ENCODE measurements around the gene RCL1. TPM values are rescaled to one million over a fixed set of nuclear protein-coding genes. Genes with fewer than 3 reads are reported as not detected.
"Not testable (repeated sequence)": the region's sequence is repeated elsewhere in the genome, so short reads cannot be mapped to it uniquely, and the experiment has no call there.

The RCL1 gene, protein sequence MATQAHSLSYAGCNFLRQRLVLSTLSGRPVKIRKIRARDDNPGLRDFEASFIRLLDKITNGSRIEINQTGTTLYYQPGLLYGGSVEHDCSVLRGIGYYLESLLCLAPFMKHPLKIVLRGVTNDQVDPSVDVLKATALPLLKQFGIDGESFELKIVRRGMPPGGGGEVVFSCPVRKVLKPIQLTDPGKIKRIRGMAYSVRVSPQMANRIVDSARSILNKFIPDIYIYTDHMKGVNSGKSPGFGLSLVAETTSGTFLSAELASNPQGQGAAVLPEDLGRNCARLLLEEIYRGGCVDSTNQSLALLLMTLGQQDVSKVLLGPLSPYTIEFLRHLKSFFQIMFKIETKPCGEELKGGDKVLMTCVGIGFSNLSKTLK
- 24.9 and 31.0 TPM in 2 replicates for total RNA-seq (2014; rRNA removed; shearing (Covaris generic); ENCODE audit: low replicate concordance)

DNA sequence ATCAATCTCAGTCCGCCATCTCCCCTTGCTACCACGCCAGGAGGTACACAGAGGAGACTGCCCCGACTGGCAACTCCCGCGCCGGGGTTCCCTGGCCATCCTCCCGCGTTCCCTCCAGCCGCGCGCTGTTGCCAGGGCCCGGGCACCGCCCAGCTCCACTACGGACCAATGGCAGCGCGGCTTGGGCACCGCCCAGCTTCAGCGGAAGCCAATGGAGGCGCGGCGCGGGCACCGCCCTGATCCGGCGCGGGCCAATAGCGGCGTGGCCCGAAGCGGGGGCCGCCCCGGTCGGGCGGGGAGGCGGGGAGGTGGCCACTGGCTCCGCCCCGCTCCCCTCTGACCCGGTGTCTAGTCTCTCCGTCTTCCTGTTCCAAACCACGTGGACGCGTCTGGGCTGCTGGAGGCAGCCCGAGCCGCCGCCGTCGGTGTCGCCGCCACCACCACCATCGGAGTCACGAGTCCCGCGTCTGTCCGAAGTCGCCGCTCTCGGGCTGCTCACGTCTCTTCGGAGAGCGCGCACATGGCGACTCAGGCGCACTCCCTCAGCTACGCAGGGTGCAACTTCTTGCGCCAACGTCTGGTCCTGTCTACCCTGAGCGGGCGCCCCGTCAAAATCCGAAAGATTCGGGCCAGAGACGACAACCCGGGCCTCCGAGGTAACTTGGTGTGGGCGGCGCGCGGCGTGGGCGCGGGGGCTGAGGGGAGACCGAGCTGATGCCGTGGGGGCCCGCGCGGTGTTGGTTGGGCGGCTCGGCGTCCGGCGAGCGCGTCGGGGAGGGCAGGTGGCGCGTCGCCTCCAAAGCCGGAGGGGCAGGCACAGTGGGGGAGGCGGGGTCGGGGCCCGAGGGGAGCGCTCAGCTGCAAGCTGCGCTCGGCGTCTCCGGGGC is at the start of gene RCL1:
RCL1 (plus strand) TSS at position 373 of the 887 bp plus-strand sequence; CDS start at position 521, 148 bp downstream.
- Histone ChIP-seq H3K27me3 (ENCODE audit: low read length) (no peaks in the 10 kb centered on the region), H4K20me1 (ENCODE audit: insufficient read depth, low read depth, low read length) (peaks cover 17% of the 10 kb centered on the region), H3K4me2 (ENCODE audit: low read depth, low read length, poor library complexity, severe bottlenecking) (peak within 1 kb of the TSS; percentile 94), H3K27ac (ENCODE audit: low read length) (peak within 1 kb of the TSS; percentile 52; the same call in 1 of the 2 replicates), H2AFZ (ENCODE audit: low read length) (peak within 1 kb of the TSS; percentile 94), H3K79me2 (ENCODE audit: low read length) (peaks cover 50% of the 10 kb centered on the region), H3K4me1 (ENCODE audit: low read length) (peaks cover 34% of the 10 kb centered on the region), H3K36me3 (ENCODE audit: insufficient read depth, low read length) (peaks cover 9% of the 10 kb centered on the region; the same call in 1 of the 2 replicates), H3K9me2 (replicated peaks; ENCODE audit: insufficient read depth, low read length) (no peaks in the 10 kb centered on the region), H3K9me3 (ENCODE audit: low read length) (no peaks in the 10 kb centered on the region), H3K4me3 (ENCODE audit: low read length) (peak within 1 kb of the TSS; percentile 97), H3K9ac (ENCODE audit: low read length) (peak within 1 kb of the TSS; percentile 93)
- DNase-seq = peak; percentile 99

DNA sequence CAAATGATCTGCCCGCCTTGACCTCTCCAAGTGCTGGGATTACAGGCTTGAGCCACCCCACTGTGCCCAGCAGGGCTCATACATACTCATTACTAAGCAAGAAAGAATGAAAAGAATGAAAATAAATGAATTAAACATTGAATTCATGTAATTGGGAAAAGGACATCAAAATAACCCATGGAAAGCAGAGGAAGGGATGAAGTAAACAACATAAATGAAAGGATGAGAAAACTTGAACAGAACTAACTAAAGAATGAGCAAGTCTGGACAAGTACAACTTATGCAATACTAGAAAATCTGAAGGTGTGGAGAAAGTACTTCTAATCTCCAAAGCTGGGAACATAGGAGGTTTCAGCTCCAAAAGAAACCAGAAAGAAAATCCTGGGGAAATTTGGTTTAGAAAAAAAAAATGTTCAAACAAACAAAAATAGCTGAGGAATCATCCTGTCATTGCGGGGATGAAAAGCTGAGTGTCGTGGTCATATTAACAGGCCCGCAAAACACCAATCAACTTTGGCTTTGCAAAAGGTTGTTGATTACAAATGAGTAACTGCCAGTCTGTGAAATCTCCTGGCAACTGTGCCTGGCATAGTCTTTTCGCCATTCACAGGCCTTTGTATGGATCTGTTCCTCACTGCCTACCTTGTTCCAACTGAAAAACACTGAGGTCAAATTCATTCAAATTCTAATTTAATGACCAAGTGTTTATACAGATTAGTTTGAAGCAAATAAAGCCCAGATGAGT is 49.4 kb upstream of the RCL1 start:
- Histone ChIP-seq H4K20me1 (ENCODE audit: insufficient read depth, low read depth, low read length) (peaks cover 6% of the 10 kb centered on the region; the same call in 1 of the 2 replicates), H3K27me3 (ENCODE audit: low read length) (0 out of 2 replicates have a peak, but pooled peaks cover 3% of the 10 kb centered on the region), H3K9me3 (ENCODE audit: low read length) (no peaks in the 10 kb centered on the region), H3K4me3 (ENCODE audit: low read length) (no peak overlapping the region), H3K9me2 (replicated peaks; ENCODE audit: insufficient read depth, low read length) (no peaks in the 10 kb centered on the region), H3K36me3 (ENCODE audit: insufficient read depth, low read length) (no peaks in the 10 kb centered on the region), H3K79me2 (ENCODE audit: low read length) (peaks cover 26% of the 10 kb centered on the region), H3K4me2 (ENCODE audit: low read depth, low read length, poor library complexity, severe bottlenecking) (no peak overlapping the region), H2AFZ (ENCODE audit: low read length) (no peak overlapping the region), H3K27ac (ENCODE audit: low read length) (no peak overlapping the region), H3K9ac (ENCODE audit: low read length) (no peak overlapping the region), H3K4me1 (ENCODE audit: low read length) (peaks cover 25% of the 10 kb centered on the region)
- no peak for DNase-seq

- Histone ChIP-seq H3K9me3 (ENCODE audit: low read length) (no peaks in the 10 kb centered on the region), H3K4me1 (ENCODE audit: low read length) (peaks cover 8% of the 10 kb centered on the region), H3K4me2 (ENCODE audit: low read depth, low read length, poor library complexity, severe bottlenecking) (no peak overlapping the region), H2AFZ (ENCODE audit: low read length) (no peak overlapping the region), H3K27ac (ENCODE audit: low read length) (no peak overlapping the region), H3K27me3 (ENCODE audit: low read length) (0 out of 2 replicates have a peak, but pooled peaks cover 2% of the 10 kb centered on the region), H3K4me3 (ENCODE audit: low read length) (no peak overlapping the region), H3K9me2 (replicated peaks; ENCODE audit: insufficient read depth, low read length) (no peaks in the 10 kb centered on the region), H4K20me1 (ENCODE audit: insufficient read depth, low read depth, low read length) (no peaks in the 10 kb centered on the region), H3K9ac (ENCODE audit: low read length) (no peak overlapping the region), H3K36me3 (ENCODE audit: insufficient read depth, low read length) (no peaks in the 10 kb centered on the region), H3K79me2 (ENCODE audit: low read length) (no peaks in the 10 kb centered on the region)
- no peak for DNase-seq
Observed at GRCh38 chr9:4746278-4747030, 46.3 kb upstream of the RCL1 start.

GRCh38 chr9:4748612-4749011 is 44.1 kb upstream of the RCL1 start:
- Histone ChIP-seq H2AFZ (ENCODE audit: low read length) (no peak overlapping the region), H3K9ac (ENCODE audit: low read length) (no peak overlapping the region), H3K9me2 (replicated peaks; ENCODE audit: insufficient read depth, low read length) (no peaks in the 10 kb centered on the region), H3K4me3 (ENCODE audit: low read length) (no peak overlapping the region), H3K9me3 (ENCODE audit: low read length) (no peaks in the 10 kb centered on the region), H3K79me2 (ENCODE audit: low read length) (no peaks in the 10 kb centered on the region), H3K27ac (ENCODE audit: low read length) (no peak overlapping the region), H3K4me2 (ENCODE audit: low read depth, low read length, poor library complexity, severe bottlenecking) (no peak overlapping the region), H3K4me1 (ENCODE audit: low read length) (no peaks in the 10 kb centered on the region), H4K20me1 (ENCODE audit: insufficient read depth, low read depth, low read length) (no peaks in the 10 kb centered on the region), H3K36me3 (ENCODE audit: insufficient read depth, low read length) (no peaks in the 10 kb centered on the region), H3K27me3 (ENCODE audit: low read length) (no peaks in the 10 kb centered on the region)
- no peak for DNase-seq

DNA sequence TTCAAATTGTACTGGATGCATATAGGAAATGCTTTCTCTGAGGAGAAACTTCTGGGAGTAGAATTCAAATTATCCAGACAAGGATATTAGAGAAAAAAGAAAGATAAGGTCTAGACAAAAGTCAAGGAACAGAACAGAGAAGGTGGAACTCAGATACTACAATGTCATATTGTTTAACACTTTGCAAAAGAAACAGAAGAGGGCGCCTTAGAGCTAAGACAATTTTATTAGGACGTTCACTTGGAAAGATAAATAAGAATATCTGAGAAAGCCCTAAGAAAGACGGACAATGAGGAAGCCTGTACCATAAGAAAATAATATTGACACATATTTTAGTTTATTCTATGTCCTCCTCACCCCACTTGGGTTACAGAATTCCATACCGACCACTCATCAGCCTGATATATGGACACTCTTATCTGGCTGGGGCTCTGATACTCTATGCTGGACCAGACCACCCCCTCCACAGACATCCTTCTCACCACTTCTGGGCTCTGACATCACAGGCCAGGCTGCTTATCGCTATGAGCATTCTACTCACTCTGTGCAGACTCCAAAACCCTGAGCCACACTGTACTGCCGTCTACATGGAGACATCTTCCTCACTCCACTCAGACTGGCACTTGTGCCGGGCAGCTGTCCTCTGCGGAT is 42.6 kb upstream of the RCL1 start:
- Histone ChIP-seq H3K27ac (ENCODE audit: low read length) (no peak overlapping the region), H3K36me3 (ENCODE audit: insufficient read depth, low read length) (no peaks in the 10 kb centered on the region), H3K79me2 (ENCODE audit: low read length) (no peaks in the 10 kb centered on the region), H3K4me3 (ENCODE audit: low read length) (no peak overlapping the region), H3K9ac (ENCODE audit: low read length) (no peak overlapping the region), H4K20me1 (ENCODE audit: insufficient read depth, low read depth, low read length) (no peaks in the 10 kb centered on the region), H3K4me1 (ENCODE audit: low read length) (no peaks in the 10 kb centered on the region), H3K9me2 (replicated peaks; ENCODE audit: insufficient read depth, low read length) (no peaks in the 10 kb centered on the region), H3K9me3 (ENCODE audit: low read length) (no peaks in the 10 kb centered on the region), H3K4me2 (ENCODE audit: low read depth, low read length, poor library complexity, severe bottlenecking) (no peak overlapping the region), H2AFZ (ENCODE audit: low read length) (no peak overlapping the region), H3K27me3 (ENCODE audit: low read length) (no peaks in the 10 kb centered on the region)
- peak; percentile 81 for DNase-seq

GRCh38 chr9:4754530-4754929 is 38.2 kb upstream of the RCL1 start:
- not testable (repeated sequence) for H3K4me2 ChIP-seq (ENCODE audit: low read depth, low read length, poor library complexity, severe bottlenecking)

GRCh38 chr9:4755026-4755609 is 37.6 kb upstream of the RCL1 start:
- H3K9me2 ChIP-seq (replicated peaks; ENCODE audit: insufficient read depth, low read length) = no peaks in the 10 kb centered on the region
- no peaks in the 10 kb centered on the region for H3K27me3 ChIP-seq (ENCODE audit: low read length)
- H3K36me3 ChIP-seq (ENCODE audit: insufficient read depth, low read length) = no peaks in the 10 kb centered on the region
- H3K27ac ChIP-seq (ENCODE audit: low read length) = no peak overlapping the region
- no peak overlapping the region for H3K4me3 ChIP-seq (ENCODE audit: low read length)
- H3K79me2 ChIP-seq (ENCODE audit: low read length) = no peaks in the 10 kb centered on the region
- H4K20me1 ChIP-seq (ENCODE audit: insufficient read depth, low read depth, low read length) = no peaks in the 10 kb centered on the region
- H3K9ac ChIP-seq (ENCODE audit: low read length) = no peak overlapping the region
- H3K9me3 ChIP-seq (ENCODE audit: low read length) = no peaks in the 10 kb centered on the region
- H2AFZ ChIP-seq (ENCODE audit: low read length) = no peak overlapping the region
- no peaks in the 10 kb centered on the region for H3K4me1 ChIP-seq (ENCODE audit: low read length)
- no peak overlapping the region for H3K4me2 ChIP-seq (ENCODE audit: low read depth, low read length, poor library complexity, severe bottlenecking)
- DNase-seq = no peak

More at GRCh38 chr9:4754530-4754929, 38.2 kb upstream of the RCL1 start:
- H3K4me3 ChIP-seq (ENCODE audit: low read length); H2AFZ ChIP-seq (ENCODE audit: low read length); H3K4me1 ChIP-seq (ENCODE audit: low read length); DNase-seq; H3K9me2 ChIP-seq (replicated peaks; ENCODE audit: insufficient read depth, low read length); H3K9ac ChIP-seq (ENCODE audit: low read length); H4K20me1 ChIP-seq (ENCODE audit: insufficient read depth, low read depth, low read length); H3K27ac ChIP-seq (ENCODE audit: low read length); H3K36me3 ChIP-seq (ENCODE audit: insufficient read depth, low read length); H3K27me3 ChIP-seq (ENCODE audit: low read length); H3K9me3 ChIP-seq (ENCODE audit: low read length); H3K79me2 ChIP-seq (ENCODE audit: low read length): not testable (repeated sequence)
